Osteocyte (in vitro differentiated cells): ENCODE data around the gene ASMT. TPM values are rescaled to one million over a fixed set of nuclear protein-coding genes. Genes with fewer than 3 reads are reported as not detected.

Source experiments
- DNase-seq: peaks from one replicate; pipeline ENCODE4 v3.0.0; 2021; ENCODE audit warnings: mixed read lengths; ENCODE audit not compliant: unreplicated experiment; ENCODE audit errors: extremely low spot score
- H3K27ac Mint-ChIP-seq: one replicate; pipeline ENCODE4 v1.8.0; 2021; ENCODE audit warnings: mild to moderate bottlenecking, mixed read lengths; ENCODE audit not compliant: unreplicated experiment
- H3K27me3 Mint-ChIP-seq: one replicate; pipeline ENCODE4 v1.8.0; 2021; ENCODE audit warnings: mixed read lengths; ENCODE audit not compliant: unreplicated experiment
- H3K36me3 Mint-ChIP-seq: one replicate; pipeline ENCODE4 v1.8.0; 2021; ENCODE audit warnings: mixed read lengths; ENCODE audit not compliant: unreplicated experiment
- H3K4me1 Mint-ChIP-seq: one replicate; pipeline ENCODE4 v1.8.0; 2021; ENCODE audit warnings: mixed read lengths; ENCODE audit not compliant: unreplicated experiment
- H3K4me3 Mint-ChIP-seq: one replicate; pipeline ENCODE4 v1.8.0; 2021; ENCODE audit warnings: mild to moderate bottlenecking, moderate library complexity, mixed read lengths; ENCODE audit not compliant: unreplicated experiment
- H3K9me3 Mint-ChIP-seq: one replicate; pipeline ENCODE4 v1.8.0; 2021; ENCODE audit warnings: mixed read lengths; ENCODE audit not compliant: unreplicated experiment
- CTCF ChIP-seq: fragments of 200-600 bp; sonication (generic); IDR thresholded peaks from 2 replicates; pipeline ENCODE4 v1.5.0; 2021; ENCODE audit warnings: antibody characterized with exemption, mild to moderate bottlenecking, moderate library complexity
- total RNA-seq: library from RNA; stranded (reverse); gene quantifications from 2 replicates; pipeline ENCODE4 v1.2.1, GENCODE V29; 2021

The ASMT gene
- total RNA-seq, 1 donor from 2014 or later, result not detected

- no peak for DNase-seq
- Mint-ChIP-seq H3K36me3 (peaks cover under 1% of the 10 kb centered on the region), H3K4me1 (no peaks in the 10 kb centered on the region), H3K27ac (no peak overlapping the region), H3K4me3 (no peak overlapping the region), H3K9me3 (no peaks in the 10 kb centered on the region), H3K27me3 (no peaks in the 10 kb centered on the region)
- TF ChIP-seq CTCF, result no peak
Measured at GRCh38 chrX:1609762-1610161, 5.1 kb upstream of the ASMT start.

- H3K27me3 Mint-ChIP-seq, result no peaks in the 10 kb centered on the region
- H3K4me1 Mint-ChIP-seq, result no peaks in the 10 kb centered on the region
- TF ChIP-seq CTCF, result no peak
- DNase-seq, result no peak
- H3K36me3 Mint-ChIP-seq, result no peaks in the 10 kb centered on the region
- H3K4me3 Mint-ChIP-seq, result no peak overlapping the region
- H3K27ac Mint-ChIP-seq, result no peak overlapping the region
- no peaks in the 10 kb centered on the region for H3K9me3 Mint-ChIP-seq
Measured at GRCh38 chrX:1610166-1610565, 4.7 kb upstream of the ASMT start.

GRCh38 chrX:1610736-1611135 lies 4.1 kb upstream of the ASMT start:
- Mint-ChIP-seq H3K36me3 (no peaks in the 10 kb centered on the region), H3K9me3 (no peaks in the 10 kb centered on the region), H3K27me3 (no peaks in the 10 kb centered on the region), H3K27ac (no peak overlapping the region), H3K4me3 (no peak overlapping the region), H3K4me1 (no peaks in the 10 kb centered on the region)
- DNase-seq, result no peak
- no peak for TF ChIP-seq CTCF

DNA sequence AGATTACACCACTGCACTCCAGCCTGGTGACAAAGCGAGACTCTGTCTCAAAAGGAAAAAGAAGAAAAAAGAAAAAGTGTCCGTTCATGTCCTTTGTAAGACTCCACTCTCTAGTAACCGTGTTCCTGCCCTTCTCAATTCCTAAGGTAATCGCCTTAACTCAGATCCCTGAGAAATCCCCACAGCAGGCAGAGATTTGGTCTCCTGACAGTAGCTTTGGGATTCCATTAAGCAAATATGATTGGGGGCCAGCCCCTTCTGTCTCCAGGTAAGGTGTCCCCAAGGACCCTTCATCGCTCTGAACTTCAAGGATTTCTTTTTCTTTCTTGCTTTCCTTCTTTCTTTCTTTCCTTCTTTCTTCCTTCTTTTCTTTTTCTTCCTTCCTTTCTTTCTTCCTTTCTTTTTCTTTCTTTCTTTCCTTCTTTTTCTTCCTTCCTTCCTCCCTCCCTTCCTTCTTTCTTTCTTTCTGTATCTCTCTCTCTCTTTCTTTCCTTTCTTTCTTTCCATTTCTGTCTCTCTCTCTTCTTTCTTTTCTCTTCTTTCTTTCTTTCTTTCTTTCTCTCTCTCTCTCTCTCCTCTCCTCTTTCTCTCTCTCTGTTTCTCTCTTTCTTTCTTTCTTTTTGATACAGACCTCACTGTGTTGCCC lies 2.1 kb upstream of the ASMT start:
- Mint-ChIP-seq H3K36me3 (no peaks in the 10 kb centered on the region), H3K27ac (no peak overlapping the region), H3K27me3 (no peaks in the 10 kb centered on the region), H3K4me1 (no peaks in the 10 kb centered on the region), H3K4me3 (no peak overlapping the region), H3K9me3 (no peaks in the 10 kb centered on the region)
- DNase-seq, result no peak
- no peak for TF ChIP-seq CTCF

- H3K4me1 Mint-ChIP-seq, result no peaks in the 10 kb centered on the region
- no peak for DNase-seq
- TF ChIP-seq CTCF, result no peak
- H3K27ac Mint-ChIP-seq, result no peak overlapping the region
- H3K9me3 Mint-ChIP-seq, result no peaks in the 10 kb centered on the region
- H3K4me3 Mint-ChIP-seq, result no peak overlapping the region
- no peaks in the 10 kb centered on the region for H3K27me3 Mint-ChIP-seq
- H3K36me3 Mint-ChIP-seq, result no peaks in the 10 kb centered on the region
Measured at GRCh38 chrX:1618689-1619088, 3.8 kb downstream of the ASMT start.
